Measurements from ENCODE around the gene FAIM2. TPM values are rescaled to one million over a fixed set of nuclear protein-coding genes. Genes with fewer than 3 reads are reported as not detected.

Gene FAIM2
- total and polyA plus RNA-seq, 2 donors from 2014 or later, result 1.3 to 5.5 TPM

- Histone ChIP-seq H3K27ac (ENCODE audit: low read depth in 2 of 2, low read length in 2 of 2) (no peak overlapping the region), H3K9ac (ENCODE audit: low read length in 3 of 3) (no peak overlapping the region), H3K36me3 (ENCODE audit: control insufficient read depth in 2 of 3, insufficient read depth in 3 of 3, low read length in 3 of 3) (no peaks in the 10 kb centered on the region), H3K9me3 (ENCODE audit: control insufficient read depth in 2 of 3, insufficient read depth in 1 of 3, low read length in 3 of 3) (no peaks in the 10 kb centered on the region), H3K4me3 (ENCODE audit: low read length in 3 of 3) (no peak overlapping the region), H3K4me1 (ENCODE audit: control insufficient read depth in 2 of 3, insufficient read depth in 2 of 3, low read depth in 1 of 3, low read length in 3 of 3) (peaks cover 6 to 25% (median 8%) of the 10 kb centered on the region in 3 donors), H3K27me3 (ENCODE audit: control insufficient read depth, insufficient read depth, low read length) (no peaks in the 10 kb centered on the region)
- intact Hi-C loops (cut with DNase I), result loop anchor here (10.0 kb wide), 1 partner anchor 70 kb away; no protein-coding TSS in a partner anchor
- DNase-seq, result no peak
- TF ChIP-seq CTCF (IDR thresholded peaks at IDR 0.05; ENCODE audit: borderline replicate concordance, extremely low read depth, insufficient read depth), result no peak
- FAIRE-seq, result no peak
These were observed 79.3 kb downstream of the FAIM2 start for GRCh38 chr12:49824416-49824815.

DNA sequence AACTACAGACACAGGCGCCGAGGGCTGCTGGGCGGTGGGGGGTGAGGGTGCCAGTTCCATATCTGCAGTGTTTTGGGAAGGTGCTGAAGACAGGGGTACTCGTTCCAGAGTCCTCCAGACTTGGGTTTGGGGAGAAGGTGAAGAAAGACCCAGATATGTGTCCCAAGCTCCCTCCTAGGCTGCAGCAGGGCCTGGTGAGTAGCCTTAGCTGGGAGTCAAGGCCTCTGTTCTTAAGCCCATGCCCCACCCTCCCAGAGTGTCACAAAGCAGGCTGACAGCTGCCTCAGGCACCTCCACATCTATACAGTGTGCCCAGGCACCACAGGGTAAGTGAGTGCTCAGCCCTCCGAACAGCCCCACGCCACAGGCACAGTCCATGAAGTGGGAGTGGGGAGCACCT, 79.7 kb downstream of the FAIM2 start:
- Histone ChIP-seq H3K27me3 (ENCODE audit: control insufficient read depth, insufficient read depth, low read length) (no peaks in the 10 kb centered on the region), H3K4me3 (ENCODE audit: low read length in 3 of 3) (no peak overlapping the region), H3K4me1 (ENCODE audit: control insufficient read depth in 2 of 3, insufficient read depth in 2 of 3, low read depth in 1 of 3, low read length in 3 of 3) (peaks cover 3 to 23% (median 8%) of the 10 kb centered on the region in 3 donors), H3K9me3 (ENCODE audit: control insufficient read depth in 2 of 3, insufficient read depth in 1 of 3, low read length in 3 of 3) (no peaks in the 10 kb centered on the region), H3K9ac (ENCODE audit: low read length in 3 of 3) (no peak overlapping the region), H3K27ac (ENCODE audit: low read depth in 2 of 2, low read length in 2 of 2) (no peak overlapping the region), H3K36me3 (ENCODE audit: control insufficient read depth in 2 of 3, insufficient read depth in 3 of 3, low read length in 3 of 3) (no peaks in the 10 kb centered on the region)
- intact Hi-C loops (cut with DNase I), result loop anchor here (10.0 kb wide), 1 partner anchor 69 kb away; no protein-coding TSS in a partner anchor
- DNase-seq (no peak), FAIRE-seq (no peak)
- no peak for TF ChIP-seq CTCF (IDR thresholded peaks at IDR 0.05; ENCODE audit: borderline replicate concordance, extremely low read depth, insufficient read depth)

DNA sequence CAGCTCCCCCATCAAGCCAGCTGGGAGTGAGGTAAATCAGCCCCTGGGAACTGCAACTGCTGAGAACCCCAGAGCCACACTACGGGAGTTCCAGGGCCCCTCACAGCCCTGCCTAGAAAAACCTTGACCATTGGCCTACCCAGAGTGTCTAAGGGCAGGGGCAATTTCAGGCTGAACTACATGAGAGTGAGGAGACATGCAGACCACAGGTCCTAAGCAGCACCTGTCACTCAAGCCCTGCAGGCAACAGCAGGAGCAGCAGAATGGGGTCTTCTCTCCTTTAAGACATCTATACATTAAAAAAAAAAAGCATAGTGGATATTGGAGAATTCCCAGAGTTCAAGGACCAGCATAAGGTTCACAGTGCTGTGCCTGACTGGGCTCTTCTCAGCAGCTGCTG, 80.3 kb downstream of the FAIM2 start:
- Histone ChIP-seq H3K9ac (ENCODE audit: low read length in 3 of 3) (no peak overlapping the region), H3K27me3 (ENCODE audit: control insufficient read depth, insufficient read depth, low read length) (no peaks in the 10 kb centered on the region), H3K36me3 (ENCODE audit: control insufficient read depth in 2 of 3, insufficient read depth in 3 of 3, low read length in 3 of 3) (no peaks in the 10 kb centered on the region), H3K4me3 (ENCODE audit: low read length in 3 of 3) (no peak overlapping the region), H3K4me1 (ENCODE audit: control insufficient read depth in 2 of 3, insufficient read depth in 2 of 3, low read depth in 1 of 3, low read length in 3 of 3) (peaks cover 0 to 21% (median 8%) of the 10 kb centered on the region in 3 donors), H3K9me3 (ENCODE audit: control insufficient read depth in 2 of 3, insufficient read depth in 1 of 3, low read length in 3 of 3) (no peaks in the 10 kb centered on the region), H3K27ac (ENCODE audit: low read depth in 2 of 2, low read length in 2 of 2) (no peak overlapping the region)
- FAIRE-seq (no peak), DNase-seq (no peak)
- intact Hi-C loops (cut with DNase I), result loop anchor here (10.0 kb wide), 1 partner anchor 69 kb away; no protein-coding TSS in a partner anchor
- no peak for TF ChIP-seq CTCF (IDR thresholded peaks at IDR 0.05; ENCODE audit: borderline replicate concordance, extremely low read depth, insufficient read depth)

Data from kidney (tissue), 14 donors.